K562 (cell line): Measurements from ENCODE around the gene RIPK4. TPM values are rescaled to one million over a fixed set of nuclear protein-coding genes. Genes with fewer than 3 reads are reported as not detected.
A peak's percentile ranks its signal among the peaks of the same experiment; 100 is the strongest.

Source experiments
- ATAC-seq: fragments of 200-7000 bp; cut with Tn5 transposase; 3 replicates; pipeline ENCODE4 v1.9.1; 2020; ENCODE audit warnings: moderate library complexity
- BruUV-seq: library from RNA; stranded (reverse); fragments of 400-500 nt; replicated peaks from 2 replicates; lab custom pipeline; 2021; lab: Mats Ljungman, UMichigan
- CTCF ChIA-PET: fragments of 300-600 bp; formaldehyde crosslinking; extraction: SDS; loops from one replicate; lab custom pipeline; 2021; ENCODE audit warnings: low intra/inter-chr PET ratio; lab: Yijun Ruan, JAX
- POLR2A ChIA-PET: fragments of 300-600, 350-650 bp; sonication (Branson Sonifier 250); formaldehyde crosslinking; extraction: SDS; loops from one replicate; lab custom pipeline; 2021; ENCODE audit warnings: antibody characterized with exemption, inconsistent platforms; lab: Yijun Ruan, JAX
- DNase-seq, 4 experiments: peaks; one replicate each; pipeline versions ENCODE4 v3.0.0 to v3.0.0-alpha.2; 2011 to 2018; ENCODE audit warnings: low spot score in 3 of 4, mixed read lengths in 3 of 4; ENCODE audit errors: extremely low read depth in 1 of 4
- FAIRE-seq: peaks from 2 replicates; lab custom pipeline; 2011; peaks lifted over from hg19 to GRCh38; lab: Jason Lieb, UNC
- H2AFZ ChIP-seq: 2 replicates; pipeline ENCODE4 v1.6.0; 2011; ENCODE audit warnings: low read depth, low read length, control low read depth, inconsistent platforms
- H3K27ac ChIP-seq: fragments of 200-600 bp; 3 replicates; pipeline ENCODE4 v1.8.0; 2011; ENCODE audit warnings: low read depth, mild to moderate bottlenecking, control low read depth, inconsistent platforms, low read length, moderate library complexity, mixed read lengths; ENCODE audit errors: extremely low read depth
- H3K27me3 ChIP-seq, 2 experiments: fragments of 300-600 bp in 1 of 2; 2 replicates in 1 of 2; 3 replicates in 1 of 2; pipeline versions ENCODE4 v1.6.0 to v1.8.0; 2011; ENCODE audit warnings: inconsistent platforms in 2 of 2, low read length in 2 of 2, mild to moderate bottlenecking in 1 of 2, mixed read lengths in 1 of 2, moderate library complexity in 1 of 2; ENCODE audit not compliant: control insufficient read depth in 2 of 2, insufficient read depth in 2 of 2
- H3K36me3 ChIP-seq: fragments of 300-600 bp; 3 replicates; pipeline ENCODE4 v1.8.0; 2011; ENCODE audit warnings: mild to moderate bottlenecking, low read length, inconsistent platforms; ENCODE audit not compliant: control insufficient read depth, insufficient read depth
- H3K4me1 ChIP-seq, 2 experiments: fragments of 200-600 bp in 1 of 2; replicated peaks in 1 of 2; 2 replicates in 1 of 2; 3 replicates in 1 of 2; pipeline versions ENCODE4 v1.5.1 to v1.8.0; 2011; ENCODE audit warnings: inconsistent platforms in 2 of 2, low read length in 2 of 2, mild to moderate bottlenecking in 1 of 2, mixed read lengths in 1 of 2, moderate library complexity in 1 of 2; ENCODE audit not compliant: control insufficient read depth in 2 of 2, insufficient read depth in 2 of 2
- H3K4me2 ChIP-seq: 2 replicates; pipeline ENCODE4 v1.6.1; 2011; ENCODE audit warnings: low read length, control low read depth, inconsistent platforms, mixed read lengths; ENCODE audit not compliant: insufficient read depth
- H3K4me3 ChIP-seq: fragments of 200-600 bp; sonication (generic), shearing (Covaris generic); 2 replicates; pipeline ENCODE4 v1.5.1; 2016; ENCODE audit warnings: control low read depth, inconsistent platforms
- H3K79me2 ChIP-seq: fragments of 200-600 bp; 3 replicates; pipeline ENCODE4 v1.8.0; 2011; ENCODE audit warnings: low read length, inconsistent platforms; ENCODE audit not compliant: control insufficient read depth, insufficient read depth
- H3K9ac ChIP-seq, 2 experiments: 2 replicates each; pipeline versions ENCODE4 v1.6.0 to v1.6.1; 2011; ENCODE audit warnings: low read depth in 2 of 2, low read length in 2 of 2, control low read depth in 1 of 2, inconsistent platforms in 1 of 2, mild to moderate bottlenecking in 1 of 2, mixed read lengths in 1 of 2; ENCODE audit not compliant: insufficient read depth in 1 of 2
- H3K9me1 ChIP-seq: one replicate; pipeline ENCODE4 v1.6.0; 2011; ENCODE audit warnings: inconsistent platforms, mild to moderate bottlenecking, low read length, moderate library complexity; ENCODE audit not compliant: control insufficient read depth, insufficient read depth
- H3K9me3 ChIP-seq: replicated peaks from 2 replicates; pipeline ENCODE4 v1.5.1; 2011; ENCODE audit warnings: low read depth, low read length, inconsistent platforms; ENCODE audit not compliant: control insufficient read depth, insufficient read depth
- H4K20me1 ChIP-seq: replicated peaks from 2 replicates; pipeline ENCODE4 v1.6.1; 2011; ENCODE audit warnings: low read length, inconsistent platforms, mixed read lengths; ENCODE audit not compliant: control insufficient read depth, insufficient read depth
- TBL1XR1 ChIP-seq, 2 experiments: IDR thresholded peaks; 2 replicates each; pipeline ENCODE4 v1.6.1; 2012; ENCODE audit warnings: improper control_type of control experiment in 2 of 2, low read length in 2 of 2, mild to moderate bottlenecking in 1 of 2
- THAP12 ChIP-seq: fragments of 250-450 bp; sonication (Bioruptor Pico); IDR thresholded peaks from 2 replicates; pipeline ENCODE4 v1.9.0; 2021; ENCODE audit warnings: mild to moderate bottlenecking, inconsistent platforms
- UBTF ChIP-seq, 2 experiments: IDR thresholded peaks; 2 replicates each; pipeline ENCODE4 v1.6.1; 2012; ENCODE audit warnings: improper control_type of control experiment in 2 of 2, low read depth in 2 of 2, low read length in 2 of 2, borderline replicate concordance in 1 of 2
- WGBS: fragments of 100-300 bp; shearing (Covaris generic); methylation state at CpG from one replicate; pipeline ENCODE4 v1.1.6; 2016; ENCODE audit warnings: low coverage, mixed read lengths; ENCODE audit not compliant: insufficient coverage; ENCODE audit errors: missing lambda C conversion rate; 5-methylcytosine and 5-hydroxymethylcytosine counted together
- in situ Hi-C: fragments of 300-500 bp; cut with MboI; formaldehyde crosslinking; loops from 4 replicates; pipeline ENCODE4 v1.15.0; 2018; ENCODE audit warnings: inconsistent platforms, mixed read lengths
- intact Hi-C: fragments of 100-400 bp; cut with micrococcal nuclease; formaldehyde crosslinking; loops from 2 replicates; pipeline ENCODE4 v1.14.2; 2022
- polyA plus RNA-seq, 8 experiments: library from polyadenylated mRNA; depleted of rRNA in 4 of 8; stranded (reverse) in 5 of 8; unstranded in 3 of 8; fragments of >200 nt; fragmentation: Nextera tagmentation in 2 of 8; fragmentation: Illumina TruSeq in 1 of 8; extraction: Ambion mirVana in 2 of 8; extraction: Trizol in 1 of 8; gene quantifications; 2 replicates each; pipeline versions ENCODE4 v1.2.1 to v1.2.3, GENCODE V29; 2011 to 2014; ENCODE audit warnings: inconsistent platforms in 1 of 8, missing spikeins in 1 of 8
- total RNA-seq, 7 experiments: library from RNA; depleted of rRNA in 6 of 7; stranded (reverse); fragments of >200 nt in 6 of 7; fragmentation: Illumina TruSeq in 2 of 7; extraction: Trizol in 2 of 7; gene quantifications; 2 replicates each; pipeline versions ENCODE4 v1.2.1 to v1.2.3, GENCODE V29; 2011 to 2021; ENCODE audit warnings: low replicate concordance in 1 of 7
- TF ChIP-seq, protein P1 (sequence below): fragments of 250-450 bp; sonication (Bioruptor Pico); IDR thresholded peaks from 2 replicates; pipeline ENCODE4 v1.5.0; 2021; ENCODE audit warnings: mild to moderate bottlenecking, borderline replicate concordance

Gene RIPK4
- total and polyA plus RNA-seq, 9 of the 15 experiments (the other 6 are each of a cell fraction or from before 2014, with no cell fraction given) = not detected

DNA sequence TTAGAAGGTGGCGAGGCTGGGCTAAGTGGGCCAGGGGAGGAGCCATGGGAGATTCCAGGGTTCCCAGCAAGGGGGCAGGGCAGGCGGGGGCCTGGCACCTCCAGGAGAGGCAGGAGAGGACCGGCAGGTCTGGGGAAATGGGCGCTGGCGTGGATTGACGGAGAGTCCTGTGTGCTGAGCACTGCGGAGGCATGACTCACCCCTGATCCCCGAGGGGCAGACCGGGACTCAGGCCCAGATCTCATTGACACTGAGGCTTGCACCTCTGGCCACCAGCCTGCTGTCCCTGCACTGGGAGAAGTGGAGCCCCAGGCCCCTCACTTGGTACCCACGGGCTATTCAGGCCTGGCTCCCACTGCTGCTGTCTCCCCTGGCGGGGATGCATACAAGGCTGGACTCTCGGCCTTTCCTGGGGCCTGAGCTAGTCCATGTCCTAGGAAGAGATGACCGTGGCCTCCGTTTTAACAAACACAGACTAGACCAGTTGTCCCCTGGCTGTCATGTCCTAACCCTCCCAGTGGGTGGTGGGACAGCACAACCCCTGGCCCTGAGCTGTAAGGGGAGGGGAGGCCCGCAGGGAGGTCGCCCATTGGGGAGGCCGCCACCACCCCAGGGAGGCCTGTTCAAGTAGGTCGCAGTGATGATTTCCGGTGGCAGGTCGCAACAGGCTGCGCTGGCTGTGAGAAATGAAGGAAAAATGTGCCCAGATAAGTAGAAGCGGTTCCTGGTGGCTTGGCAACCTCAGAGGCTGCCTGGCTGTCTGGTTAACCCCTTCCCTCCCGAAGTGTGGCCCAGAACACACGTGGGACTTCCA lies 39.7 kb downstream of the RIPK4 start:
- intact Hi-C loops (no loop called here), in situ Hi-C loops (no loop called here)
- Histone ChIP-seq H3K27me3 (peaks cover 60 to 69% of the 10 kb centered on the region in 2 experiments), H3K9me1 (peaks cover 4% of the 10 kb centered on the region), H3K4me2 (no peak overlapping the region), H4K20me1 (peaks cover 19% of the 10 kb centered on the region; the same call in 1 of the 2 replicates), H3K9ac (no peak overlapping the region; a peak in 1 of 4 replicates), H3K79me2 (no peaks in the 10 kb centered on the region), H3K9me3 (no peaks in the 10 kb centered on the region), H3K4me3 (no peak overlapping the region), H3K4me1 (peaks cover 0 to 13% of the 10 kb centered on the region in 2 experiments; a peak in 2 of 5 replicates), H3K36me3 (no peaks in the 10 kb centered on the region), H2AFZ (no peak overlapping the region), H3K27ac (no peak overlapping the region)
- TF ChIP-seq THAP12 (CRISPR knock-in tag) (0 out of 2 replicates have a peak, but pooled peaks have one; percentile 9), UBTF (IDR thresholded peaks at IDR 0.05; ENCODE audit: borderline replicate concordance in 1 of 2, low read depth in 2 of 2, low read length in 2 of 2) (no peak), TBL1XR1 (IDR thresholded peaks at IDR 0.05; ENCODE audit: low read length in 2 of 2) (no peak)
- TF ChIP-seq, protein P1, sequence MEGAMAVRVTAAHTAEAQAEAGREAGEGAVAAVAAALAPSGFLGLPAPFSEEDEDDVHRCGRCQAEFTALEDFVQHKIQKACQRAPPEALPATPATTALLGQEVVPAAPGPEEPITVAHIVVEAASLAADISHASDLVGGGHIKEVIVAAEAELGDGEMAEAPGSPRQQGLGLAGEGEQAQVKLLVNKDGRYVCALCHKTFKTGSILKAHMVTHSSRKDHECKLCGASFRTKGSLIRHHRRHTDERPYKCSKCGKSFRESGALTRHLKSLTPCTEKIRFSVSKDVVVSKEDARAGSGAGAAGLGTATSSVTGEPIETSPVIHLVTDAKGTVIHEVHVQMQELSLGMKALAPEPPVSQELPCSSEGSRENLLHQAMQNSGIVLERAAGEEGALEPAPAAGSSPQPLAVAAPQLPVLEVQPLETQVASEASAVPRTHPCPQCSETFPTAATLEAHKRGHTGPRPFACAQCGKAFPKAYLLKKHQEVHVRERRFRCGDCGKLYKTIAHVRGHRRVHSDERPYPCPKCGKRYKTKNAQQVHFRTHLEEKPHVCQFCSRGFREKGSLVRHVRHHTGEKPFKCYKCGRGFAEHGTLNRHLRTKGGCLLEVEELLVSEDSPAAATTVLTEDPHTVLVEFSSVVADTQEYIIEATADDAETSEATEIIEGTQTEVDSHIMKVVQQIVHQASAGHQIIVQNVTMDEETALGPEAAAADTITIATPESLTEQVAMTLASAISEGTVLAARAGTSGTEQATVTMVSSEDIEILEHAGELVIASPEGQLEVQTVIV (CRISPR knock-in tag) = no peak
- DNase-seq (no peak), FAIRE-seq (no peak), ATAC-seq (peak; percentile 68)
- BruUV-seq = no TSS peak
- POLR2A ChIA-PET = interaction anchor here (0.6 to 1.1 kb wide), 2 partner anchors 18 to 24 kb away, joined by 3 to 4 read pairs; no protein-coding TSS in a partner anchor
- CTCF ChIA-PET = no interaction called here
- under 1% methylated on average over 24 of the region's 24 CpGs for WGBS
